ENCODE measurements around the gene LLGL2. TPM values are rescaled to one million over a fixed set of nuclear protein-coding genes. Genes with fewer than 3 reads are reported as not detected.
A peak's percentile ranks its signal among the peaks of the same experiment; 100 is the strongest.

Gene LLGL2
- total and polyA plus RNA-seq, 2 donors (not counting 1 experiment from before 2014, with no cell fraction given) = 40.6 to 52.0 TPM

GRCh38 chr17:75571197-75571884, 45.8 kb downstream of the LLGL2 start:
- peak overlapping the region; percentile 96 for H3K27ac Mint-ChIP-seq
- ATAC-seq (ENCODE audit: low read depth) (peak; percentile 97), DNase-seq (peak; percentile 88)
- ChIA-PET CTCF (interaction anchor here (0.9 to 1.5 kb wide), 10 partner anchors 10 to 176 kb away, joined by 3 to 9 read pairs (median 4); partner anchors contain the start of genes LLGL2, MYO15B and TSEN54), POLR2A (interaction anchor here (0.6 to 1.0 kb wide), 5 partner anchors 18 to 182 kb away, joined by 3 to 15 read pairs (median 3); no protein-coding TSS in a partner anchor)
- Histone ChIP-seq H3K27ac (ENCODE audit: low read length in 2 of 2) (peak overlapping the region; percentile 80 to 93), H3K4me1 (ENCODE audit: control insufficient read depth in 2 of 2, insufficient read depth in 2 of 2, low read length in 2 of 2) (peaks cover 23 to 28% of the 10 kb centered on the region in 2 donors), H3K4me2 (replicated peaks; ENCODE audit: low read depth, low read length, poor library complexity, severe bottlenecking) (peak overlapping the region; percentile 60), H3K4me3 (ENCODE audit: control extremely low read depth in 1 of 5, extremely low read depth in 1 of 5, insufficient read depth in 1 of 5, low read depth in 2 of 5, low read length in 4 of 5) (peak overlapping the region in 2 of 5 experiments; percentile 28 to 35), H4K20me1 (ENCODE audit: control insufficient read depth, insufficient read depth, low read length, poor library complexity, severe bottlenecking) (no peaks in the 10 kb centered on the region), H3K9me3 (ENCODE audit: control extremely low read depth in 1 of 3, control insufficient read depth in 2 of 3, insufficient read depth in 1 of 3, low read length in 2 of 3) (no peaks in the 10 kb centered on the region), H2AFZ (ENCODE audit: insufficient read depth, low read depth, low read length, poor library complexity, severe bottlenecking) (peak overlapping the region; percentile 68), H3K36me3 (replicated peaks in 1 of 2; ENCODE audit: control extremely low read depth in 1 of 2, control insufficient read depth in 1 of 2, extremely low read depth in 1 of 2, insufficient read depth in 2 of 2, low read length in 1 of 2) (peaks cover 0 to 3% of the 10 kb centered on the region in 2 experiments), H3K79me2 (ENCODE audit: control insufficient read depth, insufficient read depth, low read length) (no peaks in the 10 kb centered on the region), H3K9ac (ENCODE audit: low read length) (peak overlapping the region; percentile 21), H3K27me3 (replicated peaks in 1 of 4; ENCODE audit: control extremely low read depth in 1 of 4, control insufficient read depth in 3 of 4, insufficient read depth in 4 of 4, low read length in 3 of 4) (no peaks in the 10 kb centered on the region)
- no peaks in the 10 kb centered on the region for H3K27me3 Mint-ChIP-seq
- 59% methylated on average over 10 of the region's 15 CpGs for WGBS (ENCODE audit: insufficient coverage)
- TF ChIP-seq, protein P1, sequence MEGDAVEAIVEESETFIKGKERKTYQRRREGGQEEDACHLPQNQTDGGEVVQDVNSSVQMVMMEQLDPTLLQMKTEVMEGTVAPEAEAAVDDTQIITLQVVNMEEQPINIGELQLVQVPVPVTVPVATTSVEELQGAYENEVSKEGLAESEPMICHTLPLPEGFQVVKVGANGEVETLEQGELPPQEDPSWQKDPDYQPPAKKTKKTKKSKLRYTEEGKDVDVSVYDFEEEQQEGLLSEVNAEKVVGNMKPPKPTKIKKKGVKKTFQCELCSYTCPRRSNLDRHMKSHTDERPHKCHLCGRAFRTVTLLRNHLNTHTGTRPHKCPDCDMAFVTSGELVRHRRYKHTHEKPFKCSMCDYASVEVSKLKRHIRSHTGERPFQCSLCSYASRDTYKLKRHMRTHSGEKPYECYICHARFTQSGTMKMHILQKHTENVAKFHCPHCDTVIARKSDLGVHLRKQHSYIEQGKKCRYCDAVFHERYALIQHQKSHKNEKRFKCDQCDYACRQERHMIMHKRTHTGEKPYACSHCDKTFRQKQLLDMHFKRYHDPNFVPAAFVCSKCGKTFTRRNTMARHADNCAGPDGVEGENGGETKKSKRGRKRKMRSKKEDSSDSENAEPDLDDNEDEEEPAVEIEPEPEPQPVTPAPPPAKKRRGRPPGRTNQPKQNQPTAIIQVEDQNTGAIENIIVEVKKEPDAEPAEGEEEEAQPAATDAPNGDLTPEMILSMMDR (IDR thresholded peaks at IDR 0.05) = no peak
- no peak for TF ChIP-seq EZH2 (IDR thresholded peaks at IDR 0.05; ENCODE audit: borderline replicate concordance, insufficient read depth, low read depth, low read length, poor library complexity, severe bottlenecking)
- peak overlapping the region; percentile 71 for H3K4me3 Mint-ChIP-seq
- peaks cover 23% of the 10 kb centered on the region for H3K4me1 Mint-ChIP-seq
- H3K9me3 Mint-ChIP-seq (ENCODE audit: insufficient read depth) = no peaks in the 10 kb centered on the region
- intact Hi-C loops (cut with micrococcal nuclease) = loop anchor here (1.0 kb wide), 3 partner anchors 18 to 55 kb away; partner anchors contain the start of genes LLGL2 and TSEN54

GRCh38 chr17:75571885-75572215, 46.4 kb downstream of the LLGL2 start:
- CTCF ChIA-PET = interaction anchor here (1.2 to 1.5 kb wide), 6 partner anchors 11 to 46 kb away, joined by 3 to 9 read pairs (median 4); partner anchors contain the start of genes LLGL2 and MYO15B
- ATAC-seq (ENCODE audit: low read depth) (no peak), DNase-seq (no peak)
- H3K9me3 ChIP-seq (ENCODE audit: control extremely low read depth in 1 of 3, control insufficient read depth in 2 of 3, insufficient read depth in 1 of 3, low read length in 2 of 3) = no peaks in the 10 kb centered on the region
- peaks cover 0 to 3% of the 10 kb centered on the region in 2 experiments for H3K36me3 ChIP-seq (replicated peaks in 1 of 2; ENCODE audit: control extremely low read depth in 1 of 2, control insufficient read depth in 1 of 2, extremely low read depth in 1 of 2, insufficient read depth in 2 of 2, low read length in 1 of 2)
- no peak overlapping the region for H2AFZ ChIP-seq (ENCODE audit: insufficient read depth, low read depth, low read length, poor library complexity, severe bottlenecking)
- intact Hi-C loops (cut with micrococcal nuclease) = loop anchor here (1.0 kb wide), 3 partner anchors 17 to 56 kb away; partner anchors contain the start of genes LLGL2 and TSEN54
- Mint-ChIP-seq H3K4me3 (peak overlapping the region; percentile 7), H3K9me3 (ENCODE audit: insufficient read depth) (no peaks in the 10 kb centered on the region), H3K27me3 (no peaks in the 10 kb centered on the region), H3K27ac (peak overlapping the region; percentile 37), H3K4me1 (peaks cover 18% of the 10 kb centered on the region)
- H3K4me1 ChIP-seq (ENCODE audit: control insufficient read depth in 2 of 2, insufficient read depth in 2 of 2, low read length in 2 of 2) = peaks cover 18 to 23% of the 10 kb centered on the region in 2 donors
- H3K79me2 ChIP-seq (ENCODE audit: control insufficient read depth, insufficient read depth, low read length) = no peaks in the 10 kb centered on the region
- H4K20me1 ChIP-seq (ENCODE audit: control insufficient read depth, insufficient read depth, low read length, poor library complexity, severe bottlenecking) = no peaks in the 10 kb centered on the region
- 93% methylated on average over 14 of the region's 16 CpGs for WGBS (ENCODE audit: insufficient coverage)
- POLR2A ChIA-PET = interaction anchor here (0.6 kb wide), 1 partner anchor 40 kb away, joined by 15 read pairs; no protein-coding TSS in a partner anchor
- H3K4me2 ChIP-seq (replicated peaks; ENCODE audit: low read depth, low read length, poor library complexity, severe bottlenecking) = peak overlapping the region; percentile 60
- H3K9ac ChIP-seq (ENCODE audit: low read length) = no peak overlapping the region
- H3K27ac ChIP-seq (ENCODE audit: low read length in 2 of 2) = peak overlapping the region; percentile 80 to 93
- TF ChIP-seq, protein P1 (IDR thresholded peaks at IDR 0.05) = no peak
- no peak for TF ChIP-seq EZH2 (IDR thresholded peaks at IDR 0.05; ENCODE audit: borderline replicate concordance, insufficient read depth, low read depth, low read length, poor library complexity, severe bottlenecking)
- H3K4me3 ChIP-seq (ENCODE audit: control extremely low read depth in 1 of 5, extremely low read depth in 1 of 5, insufficient read depth in 1 of 5, low read depth in 2 of 5, low read length in 4 of 5) = peak overlapping the region in 1 of 5 experiments; percentile 28
- no peaks in the 10 kb centered on the region for H3K27me3 ChIP-seq (replicated peaks in 1 of 4; ENCODE audit: control extremely low read depth in 1 of 4, control insufficient read depth in 3 of 4, insufficient read depth in 4 of 4, low read length in 3 of 4)
